ENCODE results near the gene HAL. TPM values are rescaled to one million over a fixed set of nuclear protein-coding genes. Genes with fewer than 3 reads are reported as not detected.

HAL gene
- total RNA-seq, 2 donors from 2014 or later, result 0.29 to 1.2 TPM

DNA sequence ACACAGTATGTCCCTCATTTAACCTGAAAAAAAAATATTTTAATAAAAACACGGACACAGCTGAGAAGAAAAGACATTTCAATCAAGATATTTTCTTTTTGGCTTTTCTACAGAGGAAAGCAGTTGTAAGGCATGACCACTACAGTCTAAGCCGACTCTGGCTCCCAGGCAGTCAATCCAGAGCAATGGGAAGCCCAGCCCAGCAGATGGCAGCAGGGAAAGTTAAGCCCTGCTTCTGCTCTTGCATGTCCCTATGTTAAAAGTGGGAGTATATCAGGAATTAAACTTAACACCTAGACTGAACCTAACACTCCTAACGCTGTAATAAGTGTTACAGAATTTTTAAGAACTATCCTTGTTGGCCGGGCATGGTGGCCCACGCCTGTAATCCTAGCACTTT is 19.5 kb upstream of the HAL start:
- intact Hi-C loops (cut with DNase I), result no loop called here
- no peak for DNase-seq (ENCODE audit: low spot score)

DNA sequence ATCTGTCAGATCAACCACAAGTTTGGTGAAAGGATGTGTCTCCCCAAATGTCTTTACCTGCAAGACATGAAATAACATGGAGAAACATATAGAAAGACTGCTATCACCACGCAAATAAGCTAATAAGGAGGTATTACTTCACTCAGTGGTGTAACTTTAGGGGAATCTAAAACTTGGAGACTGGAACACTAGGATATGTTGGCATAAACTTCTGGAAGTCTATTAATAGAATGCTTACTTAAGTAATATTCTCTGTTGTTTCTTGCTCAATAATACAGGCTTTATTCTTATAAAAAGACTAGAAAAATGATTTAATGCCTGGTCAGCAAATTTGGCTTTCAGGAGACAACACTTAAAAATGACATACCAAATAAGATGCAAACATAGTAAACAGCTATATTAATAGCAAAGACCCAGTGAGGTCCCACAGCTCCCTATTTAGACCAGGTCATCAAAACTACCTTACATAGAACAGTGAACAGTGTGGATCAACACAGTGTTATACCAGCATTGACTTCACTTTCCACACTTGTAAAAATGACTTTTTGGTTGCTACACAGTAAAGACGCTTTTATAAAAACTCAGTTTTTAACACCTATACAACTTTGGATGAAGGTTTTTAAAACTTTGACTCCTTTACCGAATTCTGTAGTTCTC is 18.9 kb upstream of the HAL start:
- intact Hi-C loops (cut with DNase I), result no loop called here
- DNase-seq (ENCODE audit: low spot score), result no peak

DNA sequence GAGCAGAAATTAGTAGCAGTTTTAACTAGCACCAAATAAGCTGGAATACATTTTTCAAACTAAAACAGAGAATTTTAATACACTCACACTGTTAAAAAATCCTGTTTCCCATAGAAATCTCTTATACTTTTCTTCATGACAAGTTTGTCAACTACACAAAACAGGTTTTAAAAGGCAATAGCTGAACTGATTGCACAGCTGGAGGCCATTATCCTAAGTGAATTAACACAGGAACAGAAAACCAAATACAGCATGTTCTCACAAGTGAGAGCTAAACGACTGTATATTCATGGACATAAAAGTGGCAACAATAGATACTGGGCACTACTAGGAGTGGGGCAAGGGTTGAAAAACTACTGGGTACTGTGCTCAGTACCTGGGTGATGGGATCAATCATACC is 11.6 kb upstream of the HAL start:
- no peak for DNase-seq (ENCODE audit: low spot score)
- intact Hi-C loops (cut with DNase I), result no loop called here

DNA sequence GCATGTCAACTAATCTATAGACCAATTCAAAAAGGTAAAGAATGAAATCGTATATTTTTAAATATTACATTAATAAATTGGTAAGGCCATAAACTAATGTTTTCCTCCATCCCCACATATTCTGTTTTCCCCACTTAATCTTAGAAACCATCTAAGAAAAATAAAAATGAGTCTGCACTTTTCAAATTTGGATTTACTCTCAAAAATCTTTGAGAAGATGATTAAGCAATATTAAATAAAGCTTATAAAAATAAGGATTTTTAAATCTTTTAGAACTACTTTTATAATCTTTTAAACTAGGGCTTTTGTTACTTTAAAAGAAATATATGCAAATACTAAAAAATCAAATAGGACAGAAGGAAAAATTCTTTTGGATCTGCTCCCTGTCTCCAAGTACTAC is 10.6 kb upstream of the HAL start:
- intact Hi-C loops (cut with DNase I), result no loop called here
- DNase-seq (ENCODE audit: low spot score), result no peak

DNA sequence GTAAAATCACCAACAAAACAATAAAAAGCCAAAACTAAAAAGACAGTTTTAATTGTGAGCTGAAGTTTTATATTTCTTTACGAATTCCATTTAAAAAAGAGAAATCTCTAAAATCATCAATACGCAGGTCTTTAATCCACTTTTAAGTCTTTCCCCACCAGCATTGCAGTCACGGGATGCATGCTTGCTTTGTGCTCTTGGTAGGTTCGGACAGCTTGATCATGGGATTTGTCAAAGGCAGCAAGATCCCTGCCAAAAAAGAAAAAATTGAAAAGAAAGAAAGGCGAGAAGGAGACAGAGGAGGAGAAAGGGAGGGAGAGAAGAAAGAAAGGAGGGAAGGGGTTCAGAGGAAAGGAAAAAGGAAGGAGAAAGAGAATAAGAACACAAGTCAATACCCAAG is 4.7 kb upstream of the HAL start:
- no peak for DNase-seq (ENCODE audit: low spot score)
- intact Hi-C loops (cut with DNase I), result no loop called here

DNA sequence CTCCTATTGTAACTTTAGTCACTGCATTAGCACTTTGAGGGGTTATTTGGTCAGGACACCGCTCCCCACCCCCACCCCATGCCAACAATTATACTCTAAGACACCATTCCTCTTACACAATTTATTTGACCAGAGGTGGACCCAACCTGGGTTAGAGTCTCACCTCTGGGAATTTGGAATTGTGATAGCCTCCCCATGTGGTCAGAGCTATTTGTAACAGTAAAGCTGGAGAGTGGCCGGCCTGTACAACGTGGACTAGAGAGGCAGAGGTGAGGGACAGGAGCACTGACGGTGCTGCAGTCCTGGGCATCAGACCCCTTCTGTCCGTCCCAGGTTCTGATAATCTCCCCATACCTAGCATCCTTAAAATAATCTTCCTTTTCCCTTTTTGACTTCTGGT is 3.3 kb upstream of the HAL start:
- DNase-seq (ENCODE audit: low spot score), result no peak
- intact Hi-C loops (cut with DNase I), result loop anchor here in 1 of 2 donors (5.0 kb wide), 1 partner anchor 77 kb away; no protein-coding TSS in a partner anchor

DNA sequence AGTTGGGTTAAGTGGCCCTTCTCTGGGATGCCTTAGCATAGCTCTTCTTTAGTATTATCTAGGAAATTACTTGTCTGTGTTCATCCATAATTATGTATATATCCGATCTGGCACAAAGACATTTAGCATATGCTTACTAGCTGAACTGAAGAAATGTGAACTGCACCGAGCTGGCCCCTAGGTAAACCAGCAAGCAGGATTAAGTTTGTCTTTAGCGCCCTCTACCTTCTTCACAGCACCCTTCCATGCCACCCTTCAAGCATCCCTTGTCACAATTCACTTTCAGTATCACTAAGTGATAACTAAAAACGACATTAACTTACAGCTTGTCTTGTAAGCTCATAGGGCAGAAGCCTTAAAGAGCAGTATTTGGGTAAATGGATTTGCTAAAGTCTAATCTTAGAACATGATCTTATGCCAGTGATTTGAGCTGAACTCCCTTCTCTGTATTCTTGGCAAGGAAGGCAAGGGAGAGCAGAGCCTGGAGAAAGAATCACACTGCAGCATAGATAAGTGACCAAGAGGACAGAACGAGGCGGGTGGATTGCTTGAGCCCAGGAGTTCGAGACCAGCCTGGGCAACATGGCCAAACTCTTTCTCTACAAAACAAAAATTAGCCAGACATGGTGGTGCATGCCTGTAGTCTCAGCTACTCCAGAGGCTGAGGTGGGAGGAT is 2.6 kb upstream of the HAL start:
- intact Hi-C loops (cut with DNase I), result loop anchor here in 1 of 2 donors (5.0 kb wide), 1 partner anchor 76 kb away; no protein-coding TSS in a partner anchor
- no peak for DNase-seq (ENCODE audit: low spot score)

DNA sequence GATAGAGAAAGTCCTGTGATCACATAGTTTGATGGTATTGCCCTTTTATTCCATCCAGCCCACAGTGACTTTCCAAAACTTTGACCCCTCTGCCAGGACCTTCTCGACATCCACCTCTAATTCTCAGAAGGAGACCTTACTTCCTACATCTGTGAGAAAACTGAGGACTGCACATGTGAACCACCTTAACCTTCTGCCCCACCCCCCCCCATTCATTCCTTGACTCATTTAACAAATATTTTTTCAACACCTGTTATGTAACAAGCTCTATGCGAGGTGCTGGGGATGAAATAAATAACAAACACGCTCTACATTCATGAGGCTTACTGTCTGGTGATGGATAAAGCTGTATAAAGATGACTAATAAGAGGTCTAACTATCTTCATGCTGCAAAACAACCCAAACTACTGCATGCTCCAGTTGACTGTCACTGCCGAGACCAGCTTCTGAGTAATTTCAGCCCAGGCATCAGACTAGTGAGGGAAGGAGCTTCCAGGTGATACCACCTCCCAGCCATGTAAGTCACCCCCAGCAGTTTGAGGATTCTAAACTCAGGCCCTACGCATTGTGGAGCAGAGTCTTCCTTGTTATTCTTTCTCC is 1.9 kb upstream of the HAL start:
- intact Hi-C loops (cut with DNase I), result loop anchor here in 1 of 2 donors (5.0 kb wide), 1 partner anchor 76 kb away; no protein-coding TSS in a partner anchor
- no peak for DNase-seq (ENCODE audit: low spot score)

DNA sequence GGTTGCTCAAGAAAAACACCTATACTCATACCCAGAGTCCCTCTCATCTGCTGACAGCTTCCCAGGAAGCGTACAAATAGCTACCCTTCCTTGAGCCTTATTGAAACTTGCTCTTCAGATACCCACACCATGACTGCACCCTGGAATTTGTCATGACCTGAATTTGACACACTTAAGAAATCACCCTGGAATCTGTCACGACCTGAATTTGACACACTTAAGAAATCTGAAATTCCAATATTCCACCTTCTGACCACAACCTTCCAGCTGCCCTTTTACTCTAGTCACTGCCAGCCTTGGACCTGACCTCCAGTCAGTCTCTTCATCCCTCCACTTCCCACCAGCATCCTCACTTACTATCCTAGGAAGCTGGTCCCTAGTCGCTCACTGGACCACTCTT is 1.1 kb upstream of the HAL start:
- intact Hi-C loops (cut with DNase I), result loop anchor here in 1 of 2 donors (5.0 kb wide), 1 partner anchor 75 kb away; no protein-coding TSS in a partner anchor
- no peak for DNase-seq (ENCODE audit: low spot score)

DNA sequence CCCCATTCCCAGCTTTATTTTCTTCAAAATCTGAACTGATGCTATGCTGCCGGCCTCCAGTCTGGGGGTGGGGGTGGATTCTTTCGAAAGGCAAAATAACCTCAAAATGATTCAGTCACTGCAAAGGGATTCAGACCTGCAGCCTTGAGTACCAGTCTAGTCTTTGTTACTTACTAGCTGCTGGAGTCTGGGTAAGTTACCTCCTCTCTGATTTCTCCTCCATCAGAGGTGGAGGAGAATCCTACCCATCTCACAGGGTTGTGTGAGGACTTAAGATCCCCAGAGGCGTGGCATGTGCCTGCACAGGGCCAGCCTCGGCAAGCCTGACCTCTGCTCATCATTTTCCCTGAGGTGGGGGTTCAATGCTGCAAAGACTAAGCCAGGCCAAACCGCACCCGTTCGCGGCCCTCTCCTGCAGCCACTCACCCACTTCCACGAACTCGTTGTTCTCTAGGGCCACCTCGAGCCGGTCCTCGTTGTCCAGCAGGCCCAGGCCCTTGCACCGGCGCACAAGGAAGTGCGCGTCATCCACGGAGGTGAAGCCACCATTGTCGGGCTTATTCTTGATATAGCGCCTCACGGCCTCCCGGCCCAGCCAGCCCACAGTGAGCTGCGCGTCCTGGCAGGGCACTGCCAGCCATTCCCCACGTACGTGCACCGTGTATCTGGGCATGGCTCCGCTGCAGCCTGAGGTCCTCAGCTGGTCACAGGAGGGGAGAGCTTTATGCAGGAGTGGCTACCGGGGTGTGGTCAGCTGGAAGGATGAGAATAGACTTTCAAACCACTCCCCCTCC is 709 bp downstream of the HAL start:
- intact Hi-C loops (cut with DNase I), result loop anchor here in 1 of 2 donors (5.0 kb wide), 1 partner anchor 73 kb away; no protein-coding TSS in a partner anchor
- DNase-seq (ENCODE audit: low spot score), result no peak

DNA sequence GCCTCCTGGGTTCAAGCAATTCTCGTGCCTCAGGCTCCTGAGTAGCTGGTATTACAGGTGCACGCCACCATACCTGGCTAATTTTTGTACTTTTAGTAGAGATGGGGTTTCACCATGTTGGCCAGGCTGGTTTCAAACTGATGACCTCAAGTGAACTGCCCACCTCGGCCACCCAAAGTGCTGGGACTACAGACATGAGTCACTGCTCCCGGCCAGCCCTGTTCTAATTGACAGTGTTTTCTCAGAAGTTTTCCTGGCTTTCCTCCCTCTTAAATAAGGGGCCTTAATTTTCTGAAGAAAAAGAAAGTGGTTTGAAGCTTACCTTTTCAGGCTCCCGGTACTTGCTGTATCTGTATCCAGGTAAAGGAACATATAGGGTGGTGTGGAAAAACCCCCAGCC is 1.7 kb downstream of the HAL start:
- intact Hi-C loops (cut with DNase I), result no loop called here
- no peak for DNase-seq (ENCODE audit: low spot score)

DNA sequence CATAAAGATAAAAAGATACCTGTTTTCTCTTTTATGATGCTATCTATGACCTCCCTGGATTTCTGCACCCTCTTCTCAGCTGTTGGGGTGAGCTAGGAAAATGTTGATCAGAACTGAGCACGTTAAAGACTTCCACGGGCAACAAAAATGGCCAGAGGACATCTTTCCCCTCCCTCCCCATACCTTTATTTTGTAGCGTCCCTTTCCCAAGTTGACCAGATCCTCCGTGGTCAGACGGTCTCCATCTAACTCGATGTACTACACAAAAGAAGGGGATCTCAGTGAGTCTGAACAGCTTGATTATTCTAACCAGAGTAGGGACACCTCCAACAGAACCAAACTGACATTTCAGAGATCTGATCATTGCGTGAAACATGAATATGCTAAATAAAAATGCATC is 2.2 kb downstream of the HAL start:
- DNase-seq (ENCODE audit: low spot score), result no peak
- intact Hi-C loops (cut with DNase I), result no loop called here

DNA sequence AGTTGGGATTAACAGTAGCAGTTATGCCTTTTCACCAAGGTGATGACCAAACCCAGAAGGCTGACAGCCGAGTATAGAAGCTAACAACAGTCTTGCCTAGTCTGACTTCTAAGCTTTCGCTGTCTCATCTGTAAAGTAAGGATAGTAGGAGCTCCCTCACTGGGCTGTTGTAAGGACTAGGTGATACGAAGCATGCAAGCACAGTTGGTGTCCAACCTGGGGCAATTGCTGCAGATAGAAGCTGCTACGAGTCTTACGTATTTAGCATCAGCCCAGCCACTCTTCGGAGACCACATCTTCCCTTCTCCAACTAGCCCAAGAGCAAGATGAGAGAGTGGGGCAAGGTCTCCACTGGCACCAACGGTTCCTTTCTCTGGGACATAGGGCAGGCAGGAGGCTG is 6.0 kb downstream of the HAL start:
- intact Hi-C loops (cut with DNase I), result no loop called here

DNA sequence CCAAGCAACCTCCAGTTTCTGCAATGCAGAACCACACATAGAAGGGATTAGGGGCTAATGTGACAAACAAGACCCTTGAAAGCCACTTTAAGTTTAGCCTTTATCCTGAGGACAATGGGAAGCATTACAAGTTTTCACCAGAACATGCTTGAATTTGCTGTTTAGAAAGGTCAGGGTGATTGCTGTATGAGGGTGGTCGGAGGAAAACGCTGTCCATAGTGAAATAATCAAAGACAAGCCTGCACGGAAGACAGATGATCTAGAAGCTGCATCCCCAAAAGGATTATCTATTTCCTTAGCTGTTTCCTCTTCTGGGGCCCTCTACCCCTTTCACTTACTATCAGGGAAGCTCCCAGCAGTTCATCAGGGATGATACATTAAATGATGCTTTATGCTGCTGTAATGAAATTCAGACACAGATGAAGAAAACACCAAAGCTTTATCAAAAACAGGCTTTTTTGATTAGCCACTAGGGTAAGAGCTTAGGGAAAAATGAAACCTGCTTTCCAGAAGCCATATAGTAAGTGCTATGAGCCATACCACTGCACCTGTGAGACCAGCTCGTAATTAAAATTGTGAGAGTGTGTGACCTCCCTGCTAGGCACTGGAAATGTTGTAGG is 6.5 kb downstream of the HAL start:
- intact Hi-C loops (cut with DNase I), result no loop called here
- no peak for DNase-seq (ENCODE audit: low spot score)

More for the DNA sequence above, 6.0 kb downstream of the HAL start:
- DNase-seq (ENCODE audit: low spot score), result no peak

DNA sequence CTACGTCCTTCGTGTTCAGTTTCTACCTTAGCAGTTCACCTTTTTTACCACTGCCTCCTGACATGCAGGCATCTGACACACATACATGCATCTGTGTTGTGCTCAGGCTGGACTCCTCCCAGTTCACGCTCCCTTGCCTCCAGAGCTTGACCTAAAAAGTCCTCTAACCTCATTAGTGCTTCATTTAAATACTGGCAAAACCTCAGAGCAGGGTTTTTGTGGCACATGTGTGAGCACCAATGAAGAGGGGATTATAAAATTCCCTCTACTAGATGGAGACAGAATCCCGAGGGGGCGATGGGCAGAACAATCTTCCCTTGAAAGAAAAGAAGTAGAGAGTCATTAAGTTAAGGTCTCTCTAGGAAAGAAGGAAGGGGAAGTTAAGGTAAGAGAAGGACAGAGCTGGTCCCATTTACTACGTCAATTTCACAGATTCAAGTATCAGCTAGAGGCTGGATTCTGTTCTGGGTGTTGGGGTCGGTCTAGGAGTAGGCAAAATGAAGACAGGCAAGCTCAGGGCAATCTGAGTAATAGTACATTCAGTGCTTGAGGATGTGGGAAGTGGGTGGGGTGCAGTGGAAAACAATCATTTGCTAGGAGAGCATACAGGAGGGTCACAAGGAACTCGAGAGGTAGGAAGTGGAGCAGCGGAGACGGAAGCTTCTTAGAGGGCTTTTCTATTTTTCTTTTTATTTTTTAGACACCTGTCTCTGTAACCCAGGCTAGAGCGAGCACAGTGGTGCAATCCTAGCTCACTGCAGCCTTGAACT is 7.5 kb downstream of the HAL start:
- intact Hi-C loops (cut with DNase I), result no loop called here
- no peak for DNase-seq (ENCODE audit: low spot score)

DNA sequence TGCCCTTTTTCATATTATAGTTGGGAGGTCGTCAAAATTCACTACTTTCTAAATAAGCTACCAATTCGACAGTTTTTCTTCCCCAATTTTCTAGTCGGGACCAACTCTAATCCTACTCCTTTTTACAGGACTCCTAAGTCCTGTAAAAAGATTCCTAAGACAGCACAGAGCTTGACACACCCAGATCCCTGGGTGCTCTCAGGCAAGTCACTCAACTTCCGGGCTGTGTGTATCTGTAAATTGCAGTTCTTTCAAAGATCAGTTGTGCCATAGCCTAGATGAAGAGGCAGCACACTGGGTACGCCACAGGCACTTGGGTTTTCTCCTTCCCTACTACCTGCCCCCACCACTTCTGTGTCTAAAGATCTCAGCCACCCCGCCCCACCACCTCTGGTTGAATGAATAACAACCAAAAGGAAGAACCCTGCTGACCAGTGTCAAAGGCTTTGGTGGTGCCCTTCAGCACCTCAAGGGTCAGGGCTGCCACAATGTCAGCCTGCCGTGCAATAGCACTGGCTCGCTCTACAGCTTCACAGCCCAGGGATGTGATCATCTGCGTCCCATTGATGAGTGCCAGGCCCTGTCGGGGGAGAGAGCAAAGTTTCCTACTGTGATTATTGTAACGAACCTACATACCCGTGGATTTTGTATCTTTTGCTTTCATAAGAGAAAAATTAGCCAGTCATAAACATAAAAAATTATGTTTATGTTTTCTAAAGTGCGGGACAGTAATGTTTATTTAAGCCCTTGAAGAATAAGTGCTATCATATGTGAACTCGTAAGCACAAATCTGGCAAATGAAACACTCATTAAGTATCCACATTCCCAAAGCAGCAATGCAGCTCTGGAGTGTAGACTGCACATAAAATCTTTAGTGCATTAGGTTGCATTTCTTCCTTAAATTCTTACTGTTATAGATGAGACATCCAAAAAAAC is 9.2 kb downstream of the HAL start:
- intact Hi-C loops (cut with DNase I), result no loop called here

DNA sequence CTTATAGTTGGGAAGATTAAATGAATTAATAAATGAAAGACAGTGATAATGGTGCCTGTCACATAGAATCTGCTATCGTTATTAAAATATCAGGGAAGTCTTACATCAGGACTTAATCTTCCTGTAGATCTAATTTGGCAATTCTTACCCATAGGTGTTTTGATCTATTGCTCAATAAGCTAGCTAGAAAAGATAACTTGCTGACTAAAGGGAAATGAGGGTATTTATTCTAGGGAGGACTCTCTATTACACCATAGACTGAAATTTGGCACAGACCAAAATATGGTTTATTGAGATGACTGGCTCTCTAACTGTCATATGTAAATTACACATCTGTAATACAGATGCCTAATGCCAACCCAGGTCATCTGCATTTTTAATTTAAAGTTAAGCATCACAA is 11.5 kb downstream of the HAL start:
- intact Hi-C loops (cut with DNase I), result no loop called here

More for the DNA sequence above, 9.2 kb downstream of the HAL start:
- no peak for DNase-seq (ENCODE audit: low spot score)

DNA sequence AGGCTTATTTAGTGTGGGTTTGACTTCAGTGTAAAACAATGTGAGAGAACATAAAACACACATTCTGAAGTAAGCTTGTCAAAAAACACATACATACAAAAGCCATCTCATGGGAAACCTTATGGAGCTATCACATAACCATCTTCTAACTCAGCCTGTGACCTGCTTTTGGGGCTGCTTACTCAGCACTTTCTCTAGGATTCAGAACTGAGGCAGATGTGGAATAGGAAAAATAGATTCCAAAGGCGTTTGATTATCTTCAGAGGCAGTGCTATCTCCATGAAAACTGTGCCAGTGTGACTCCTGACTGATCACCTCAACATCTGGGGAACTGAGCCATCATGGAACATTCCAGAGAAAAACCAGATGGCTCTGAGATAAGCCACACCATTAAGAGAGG is 13.5 kb downstream of the HAL start:
- intact Hi-C loops (cut with DNase I), result no loop called here
- no peak for DNase-seq (ENCODE audit: low spot score)

More for the DNA sequence above, 11.5 kb downstream of the HAL start:
- no peak for DNase-seq (ENCODE audit: low spot score)

All from posterior vena cava (tissue), 2 donors.